GM21723 (cell line): ENCODE measurements around the gene CBFB.
"Not testable (repeated sequence)": the region's sequence is repeated elsewhere in the genome, so short reads cannot be mapped to it uniquely, and the experiment has no call there.

Experiments used
- ATAC-seq: cut with Tn5 transposase; IDR thresholded peaks from one replicate; pipeline ENCODE4 v1.9.1; 2021; ENCODE audit warnings: mild to moderate bottlenecking, moderate library complexity; ENCODE audit not compliant: unreplicated experiment

The CBFB gene

DNA sequence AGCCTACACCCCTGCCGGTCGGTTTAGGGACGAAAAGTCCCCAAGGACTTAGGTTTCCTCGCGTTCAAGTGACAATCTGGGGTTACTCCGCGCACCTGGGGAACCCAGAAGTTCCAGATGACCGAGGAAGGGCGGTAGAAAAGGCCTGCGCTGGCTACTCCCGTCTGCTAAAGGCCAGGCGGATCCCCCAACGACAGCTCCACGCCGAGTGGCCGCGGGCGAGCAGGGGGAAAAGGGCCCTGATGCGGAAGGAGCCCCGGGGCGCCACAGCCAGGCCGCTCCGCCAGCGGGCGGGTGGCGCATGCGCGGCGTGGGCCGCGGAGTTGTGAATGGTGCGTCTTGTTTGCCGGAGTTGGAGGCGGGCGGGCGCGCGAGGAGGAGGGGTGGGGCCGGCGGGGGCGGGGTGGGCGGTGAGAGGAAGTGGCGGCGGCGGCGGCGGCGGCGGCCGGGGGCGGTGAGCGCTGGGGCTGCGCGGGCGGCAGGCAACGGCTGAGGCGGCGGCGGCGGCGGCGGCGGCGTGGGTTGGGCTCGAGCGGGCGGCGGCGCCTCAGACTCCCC, at the start of gene CBFB:
Gene CBFB (plus strand): TSS at position 454 of the 558 bp plus-strand sequence. CDS start 259 bp downstream, outside the sequence.
- peak; percentile 69 for ATAC-seq

DNA sequence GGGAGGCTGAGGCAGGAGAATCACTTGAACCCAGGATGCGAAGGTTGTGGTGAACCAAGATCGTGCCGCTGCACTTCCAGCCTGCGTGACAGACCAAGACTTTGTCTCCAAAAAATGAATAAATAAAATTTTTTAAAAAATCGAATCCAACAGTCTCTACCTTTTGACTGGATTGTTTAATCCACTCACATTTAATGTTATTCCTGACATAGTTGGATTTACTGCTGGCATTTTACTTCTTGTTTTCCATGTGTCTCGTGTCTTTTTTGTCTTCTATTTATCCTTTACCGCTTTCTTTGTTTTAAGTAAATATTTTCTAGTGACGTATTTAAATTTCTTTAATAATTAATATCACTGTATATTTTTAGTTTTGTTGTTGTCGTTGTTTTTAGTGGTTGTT, 45.9 kb upstream of the CBFB start:
- no peak for ATAC-seq

DNA sequence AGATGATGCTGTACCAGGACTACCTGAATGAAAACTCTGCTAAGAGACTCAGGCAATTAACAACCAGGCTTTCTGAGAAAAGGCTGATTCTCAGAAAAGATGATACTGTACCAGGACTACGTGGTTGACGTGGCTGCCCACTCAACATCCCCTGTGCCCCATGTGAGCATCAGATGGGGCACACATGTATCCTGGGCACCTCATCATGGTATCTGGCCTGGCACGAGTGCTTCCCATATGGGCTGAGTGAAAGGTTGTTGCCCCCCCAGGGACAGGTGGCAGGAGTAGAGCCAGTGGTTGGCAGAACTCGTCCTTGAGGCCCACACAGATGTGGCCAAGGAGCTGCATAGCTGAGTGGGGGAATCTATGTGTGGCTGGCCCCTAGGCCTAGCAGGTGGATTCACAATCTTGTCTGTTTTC, 44.0 kb upstream of the CBFB start:
- ATAC-seq = no peak

DNA sequence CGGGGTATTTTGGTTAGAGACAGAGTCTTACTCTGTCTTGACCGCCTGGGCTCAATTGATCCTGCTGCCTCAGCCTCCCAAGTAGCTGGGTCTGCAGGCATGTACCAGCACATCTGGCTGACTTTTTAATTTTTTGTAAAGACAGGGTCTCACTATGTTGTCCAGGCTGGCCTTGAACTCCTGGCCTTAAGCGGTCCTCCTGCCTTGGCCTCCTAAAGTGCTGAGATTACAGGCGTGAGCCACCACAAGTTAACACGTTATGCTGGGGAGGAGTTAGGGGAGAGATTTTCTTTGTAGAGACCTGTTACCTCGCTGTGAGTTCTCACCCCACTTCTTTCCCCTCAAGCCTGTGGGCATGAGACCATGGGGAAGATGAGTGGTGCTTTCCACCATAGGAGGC, 42.4 kb upstream of the CBFB start:
- no peak for ATAC-seq

DNA sequence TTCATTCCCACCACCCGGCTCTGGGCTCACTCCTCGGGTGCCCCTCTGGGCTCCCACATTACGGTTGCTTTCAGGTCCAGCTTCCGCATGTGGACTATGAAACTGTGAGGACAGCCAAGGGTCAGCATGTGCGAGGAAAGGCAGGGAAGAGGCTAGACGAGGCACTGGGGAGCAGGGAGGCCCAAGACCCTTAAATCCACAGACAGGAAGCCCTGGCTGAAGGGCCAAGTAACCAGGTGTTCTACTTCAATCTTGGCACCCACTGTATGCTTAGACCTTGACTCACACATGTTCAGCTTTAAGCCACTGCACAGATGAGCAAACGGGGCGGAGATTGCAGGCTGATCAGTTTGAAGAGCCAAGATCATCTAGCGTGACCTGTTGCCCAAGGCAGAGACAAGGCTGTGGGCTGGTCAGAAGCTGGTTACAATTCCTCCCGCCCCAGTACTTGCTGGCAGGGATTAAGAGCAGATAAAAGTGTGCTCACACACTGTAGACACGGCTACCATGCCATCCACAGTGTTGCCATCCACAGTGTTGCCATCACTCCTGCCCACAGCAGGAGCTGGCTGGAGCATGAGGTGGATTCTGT, 40.7 kb upstream of the CBFB start, which contains the start of gene CES4A:
Gene CES4A (plus strand): TSS at position 393 of the 592 bp plus-strand sequence. CDS start 184 bp downstream, at position 577.
- ATAC-seq = no peak

DNA sequence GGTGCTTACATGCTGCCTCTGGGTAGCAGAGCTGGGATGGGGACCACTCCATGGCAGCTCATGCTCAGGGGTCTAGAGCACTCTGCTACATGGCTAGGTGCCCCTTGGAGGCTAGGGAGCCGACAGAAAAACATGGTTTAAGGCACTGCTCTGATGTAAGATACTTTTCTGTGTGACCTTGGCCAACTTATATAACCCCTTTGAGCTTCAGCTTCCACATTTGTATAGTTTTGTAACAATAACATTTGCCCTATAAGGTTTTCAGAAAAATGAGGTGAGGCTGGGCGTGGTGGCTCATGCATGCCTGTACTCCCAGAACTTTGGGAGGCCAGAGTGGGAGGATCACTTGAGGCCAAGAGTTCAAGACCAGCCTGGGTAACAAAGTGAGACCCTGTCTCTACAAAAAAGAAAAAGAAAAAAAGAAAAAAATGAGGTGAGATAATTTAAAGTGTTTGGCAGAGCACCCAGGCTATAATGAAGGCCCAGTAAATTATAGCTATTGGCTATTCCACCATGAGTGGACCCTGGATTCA, 37.3 kb upstream of the CBFB start:
- no peak for ATAC-seq

DNA sequence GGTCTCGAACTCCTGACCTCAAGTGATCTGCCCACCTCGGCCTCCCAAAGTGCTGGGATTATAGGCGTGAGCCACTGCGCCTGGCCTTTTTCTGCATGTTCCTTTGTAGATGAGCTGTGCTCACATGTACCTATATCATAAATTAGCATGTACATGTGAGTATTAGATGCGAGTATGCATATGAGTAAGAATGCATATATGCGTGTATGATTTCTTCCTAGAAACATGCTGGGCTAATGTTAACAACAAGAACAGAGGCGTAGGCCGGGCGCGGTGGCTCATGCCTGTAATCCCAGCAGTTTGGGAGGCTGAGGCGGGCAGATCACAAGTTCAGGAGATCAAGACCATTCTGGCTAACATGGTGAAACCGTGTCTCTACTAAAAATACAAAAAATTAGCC, 35.4 kb upstream of the CBFB start:
- ATAC-seq = not testable (repeated sequence)

DNA sequence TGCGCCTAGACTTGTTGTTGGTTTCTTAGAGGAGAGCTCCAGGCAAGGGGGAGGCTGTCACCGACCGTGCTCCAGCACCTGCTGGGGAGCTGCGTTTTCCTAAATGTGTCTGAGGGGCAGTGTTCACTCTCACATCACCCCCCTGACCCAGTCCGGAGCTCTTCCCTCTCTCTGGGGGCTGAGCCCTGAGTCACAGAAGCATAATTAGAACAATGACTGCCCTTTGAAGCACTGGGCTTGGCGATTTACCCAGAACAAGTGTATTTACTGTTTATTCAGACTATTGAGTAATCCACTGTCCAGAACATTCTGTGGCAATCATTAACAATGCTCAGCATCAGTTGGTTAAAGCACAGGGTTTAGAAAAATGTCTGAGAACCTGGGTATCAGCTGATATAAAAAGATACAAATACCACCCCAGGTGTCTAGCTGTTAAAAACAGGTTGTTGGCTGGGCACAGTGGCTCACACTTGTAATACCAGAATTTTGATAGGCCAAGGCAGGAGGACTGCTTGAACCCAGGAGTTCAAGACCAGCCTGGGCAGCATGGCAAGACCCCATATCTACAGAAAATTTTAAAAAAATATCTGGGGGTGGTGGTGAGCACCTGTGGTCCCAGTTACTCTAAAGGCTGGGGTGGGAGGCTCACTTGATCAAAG, 32.5 kb upstream of the CBFB start:
- ATAC-seq = no peak

DNA sequence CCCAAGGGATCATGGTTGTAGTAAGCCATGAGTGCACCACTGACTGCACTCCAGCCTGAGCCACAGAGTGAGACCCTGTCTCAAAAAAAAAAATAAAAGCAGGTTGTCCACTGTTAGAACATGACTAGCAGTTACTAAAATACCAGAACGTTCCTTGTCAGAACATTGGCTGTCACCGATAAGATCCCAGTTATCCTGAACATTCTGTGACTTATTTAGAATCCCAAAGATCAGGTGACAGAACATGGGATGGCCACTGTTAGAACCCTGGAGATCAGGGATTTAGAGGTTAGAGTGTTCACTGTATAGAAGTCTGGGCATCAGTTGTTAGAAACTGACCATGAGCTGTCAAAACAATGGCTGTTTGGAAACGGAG, 32.0 kb upstream of the CBFB start:
- no peak for ATAC-seq

DNA sequence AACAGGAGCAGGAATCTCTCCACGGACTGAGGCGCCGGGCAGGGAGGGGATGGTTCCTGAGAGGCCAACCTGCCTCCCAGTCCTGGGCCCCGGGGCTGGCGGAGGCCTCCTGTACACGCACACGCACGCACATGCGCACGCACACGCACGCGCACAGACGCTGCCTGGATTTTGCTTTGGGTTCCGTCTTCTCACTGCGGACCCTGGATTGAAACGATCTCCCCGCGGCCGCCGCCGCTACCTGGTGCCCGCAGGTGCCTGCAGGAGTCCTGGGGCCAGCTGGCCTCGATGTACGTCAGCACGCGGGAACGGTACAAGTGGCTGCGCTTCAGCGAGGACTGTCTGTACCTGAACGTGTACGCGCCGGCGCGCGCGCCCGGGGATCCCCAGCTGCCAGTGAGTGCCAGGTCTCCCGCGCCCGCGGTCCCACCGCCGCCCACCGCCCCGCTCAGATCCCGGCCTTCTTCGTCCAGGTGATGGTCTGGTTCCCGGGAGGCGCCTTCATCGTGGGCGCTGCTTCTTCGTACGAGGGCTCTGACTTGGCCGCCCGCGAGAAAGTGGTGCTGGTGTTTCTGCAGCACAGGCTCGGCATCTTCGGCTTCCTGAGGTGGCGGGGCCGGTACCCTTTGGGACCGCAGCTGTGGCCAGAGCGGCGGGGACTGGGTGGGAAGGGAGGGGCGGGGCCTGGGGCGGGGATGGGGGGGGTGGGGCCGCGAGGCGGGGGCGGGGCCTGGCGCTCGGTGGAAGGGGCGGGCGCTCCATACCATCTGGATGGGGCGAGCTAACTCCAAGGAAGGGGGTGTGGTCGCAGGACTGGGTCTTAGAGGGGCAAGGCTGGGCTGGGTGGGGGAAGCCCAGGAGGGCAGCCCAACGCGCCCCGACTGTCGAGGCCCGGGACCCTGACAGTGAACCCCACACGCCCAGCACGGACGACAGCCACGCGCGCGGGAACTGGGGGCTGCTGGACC, 28.3 kb upstream of the CBFB start:
- no peak for ATAC-seq

DNA sequence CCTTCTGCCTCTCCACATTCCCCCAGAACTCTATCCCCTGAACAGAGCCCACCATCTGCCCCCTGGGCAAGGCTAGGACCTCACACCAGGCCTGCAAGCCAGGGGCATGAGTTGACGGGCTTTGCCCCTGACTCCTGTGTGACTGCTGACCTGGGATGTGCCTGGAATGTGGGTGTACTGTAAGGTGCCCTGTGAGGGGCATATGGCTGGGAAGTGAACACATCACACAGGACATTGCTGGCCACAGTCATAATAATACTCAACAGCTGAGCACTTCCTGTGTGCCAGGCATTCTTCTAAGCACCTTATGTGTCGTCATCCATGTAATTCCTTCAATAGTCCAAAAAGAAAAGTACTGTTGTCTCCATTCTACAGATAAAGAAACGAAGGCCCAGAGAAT, 27.2 kb upstream of the CBFB start:
- ATAC-seq = no peak

DNA sequence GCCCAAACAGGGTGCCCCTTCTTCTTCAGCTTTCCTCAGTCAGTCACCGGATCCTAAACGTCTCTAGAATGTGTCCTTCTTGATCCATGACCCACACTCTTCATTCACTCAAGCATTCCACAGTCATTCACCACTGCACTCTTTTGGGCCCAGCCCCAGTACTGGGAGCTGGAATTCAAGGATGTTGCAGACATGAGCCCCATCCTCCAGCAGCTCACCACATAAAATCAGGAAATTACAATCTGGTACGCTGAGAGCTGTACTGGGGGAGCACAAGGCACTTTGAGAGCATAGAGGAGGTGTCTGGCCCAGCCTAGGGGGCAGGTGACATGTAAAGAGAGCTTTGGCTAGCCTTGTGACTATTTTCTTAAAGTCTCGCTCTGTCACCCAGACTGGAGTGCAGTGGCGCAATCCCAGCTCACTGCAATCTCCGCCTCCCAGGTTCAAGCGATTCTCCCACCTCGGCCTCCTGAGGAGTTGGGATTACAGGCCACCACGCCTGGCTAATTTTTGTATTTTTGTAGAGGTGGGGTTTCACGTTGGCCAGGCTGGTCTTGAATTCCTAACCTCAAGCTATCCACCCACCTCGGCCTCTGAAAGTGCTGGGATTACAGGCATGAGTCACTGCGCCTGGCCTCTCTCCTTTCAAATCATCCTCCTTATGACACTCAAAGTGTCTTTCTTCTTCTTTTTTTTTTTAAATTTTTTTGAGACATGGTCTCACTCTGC, 21.9 kb upstream of the CBFB start:
- ATAC-seq = no peak

DNA sequence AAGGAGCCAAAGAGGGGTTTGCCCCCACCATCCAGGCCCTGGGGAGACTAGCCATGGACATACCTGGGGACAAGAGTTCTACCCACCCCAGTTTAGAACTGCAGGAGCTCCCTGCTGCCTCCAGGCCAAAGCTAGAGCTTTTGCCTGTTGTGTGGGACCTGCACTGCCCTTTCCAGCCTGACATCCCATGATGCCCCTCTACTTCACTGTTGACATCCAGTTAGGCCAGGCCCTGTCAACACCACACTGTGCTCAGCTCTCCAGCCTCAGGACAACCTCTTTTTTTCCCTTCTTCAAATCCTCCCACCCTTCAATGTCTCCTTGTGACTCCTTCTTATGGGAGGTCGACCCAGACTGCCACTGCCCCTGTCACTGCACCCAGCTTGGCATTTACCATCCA, 19.8 kb upstream of the CBFB start:
- no peak for ATAC-seq

DNA sequence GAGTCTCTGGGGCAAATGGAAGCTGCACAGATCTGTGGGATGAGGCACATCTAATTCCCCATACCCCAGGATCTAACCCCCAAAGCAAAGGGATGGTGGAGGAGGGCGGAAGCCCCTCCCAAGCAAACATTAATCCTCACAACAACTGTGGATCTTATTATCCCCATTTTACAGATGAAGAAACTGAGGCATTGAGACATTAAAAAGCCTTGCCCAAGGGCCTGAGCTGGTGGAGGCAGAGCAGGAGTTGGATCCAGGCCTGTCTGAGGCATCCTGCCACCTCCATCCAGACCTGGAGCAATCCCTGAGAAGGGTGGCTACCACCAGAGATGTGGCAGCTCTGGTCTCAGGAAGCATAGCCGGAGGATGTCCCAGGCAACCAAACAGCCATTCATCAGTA, 17.7 kb upstream of the CBFB start:
- no peak for ATAC-seq

DNA sequence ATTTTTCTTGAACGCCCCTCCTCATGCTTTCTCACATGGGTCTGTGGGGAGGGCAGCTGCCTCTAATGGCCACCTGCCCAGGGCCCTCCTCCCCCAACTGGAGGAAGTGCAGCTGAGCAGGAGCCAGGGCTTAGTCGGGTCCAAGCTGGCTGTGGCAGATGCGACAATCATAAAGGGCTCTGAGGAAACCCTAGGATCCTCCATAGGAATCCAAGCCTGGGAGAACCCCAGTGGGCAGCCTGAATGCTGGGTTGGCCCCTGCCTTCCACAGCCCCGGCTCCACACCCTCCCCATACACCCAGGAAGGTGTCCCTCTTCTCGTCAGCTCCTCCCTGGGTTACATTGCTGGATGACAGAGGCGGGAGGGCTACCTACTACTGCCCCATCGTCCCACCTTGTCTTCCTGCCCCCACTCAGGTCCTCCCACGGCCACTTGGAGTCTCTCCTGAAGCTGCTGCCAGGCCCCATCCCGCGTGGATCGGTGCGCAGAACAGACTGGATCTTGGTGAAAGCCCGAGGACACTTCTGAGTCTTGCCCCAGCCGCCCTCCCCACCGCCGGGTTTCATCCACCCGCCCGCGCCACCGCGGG, 15.6 kb upstream of the CBFB start:
- no peak for ATAC-seq

DNA sequence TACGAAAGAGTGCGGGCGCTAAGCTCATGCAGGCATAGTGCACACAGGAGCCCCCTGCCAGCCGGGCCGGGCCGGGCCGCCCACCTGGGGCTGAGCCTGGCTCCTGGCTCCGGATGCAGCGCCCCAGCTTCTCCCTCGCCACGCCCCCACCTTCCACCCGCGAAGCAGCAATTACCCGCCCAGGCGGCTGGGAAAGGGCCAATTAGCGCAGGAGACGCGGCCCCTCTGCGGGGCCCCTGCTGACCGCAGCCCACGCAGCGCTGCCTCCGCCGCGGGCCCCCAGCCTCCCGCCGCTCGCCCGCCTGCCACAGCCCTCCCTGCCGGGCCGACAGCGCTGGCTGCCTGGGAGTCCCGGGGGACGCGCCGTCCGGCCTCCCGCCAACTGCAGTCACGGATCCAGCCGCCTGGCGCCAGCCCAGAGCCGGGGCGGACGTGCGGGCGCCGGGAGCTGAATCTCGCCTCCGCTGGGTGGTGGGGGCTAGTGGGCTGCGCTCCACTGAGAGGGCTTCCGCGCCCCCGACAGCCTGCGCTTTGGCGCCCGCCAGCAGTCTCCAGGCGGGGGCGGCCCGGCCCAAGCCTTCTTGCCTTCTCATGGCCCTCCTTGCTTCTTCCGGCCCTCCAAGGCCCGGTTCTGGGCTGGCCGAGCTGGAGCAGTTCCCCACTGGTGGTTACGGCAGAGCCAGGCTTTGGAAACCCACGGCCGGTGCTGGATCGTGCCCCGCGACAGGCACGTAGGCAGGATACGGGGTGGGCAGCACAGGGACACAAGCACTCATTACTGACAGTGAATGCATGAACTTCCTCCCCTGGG, 14.9 kb upstream of the CBFB start:
- ATAC-seq = peak; percentile 47

DNA sequence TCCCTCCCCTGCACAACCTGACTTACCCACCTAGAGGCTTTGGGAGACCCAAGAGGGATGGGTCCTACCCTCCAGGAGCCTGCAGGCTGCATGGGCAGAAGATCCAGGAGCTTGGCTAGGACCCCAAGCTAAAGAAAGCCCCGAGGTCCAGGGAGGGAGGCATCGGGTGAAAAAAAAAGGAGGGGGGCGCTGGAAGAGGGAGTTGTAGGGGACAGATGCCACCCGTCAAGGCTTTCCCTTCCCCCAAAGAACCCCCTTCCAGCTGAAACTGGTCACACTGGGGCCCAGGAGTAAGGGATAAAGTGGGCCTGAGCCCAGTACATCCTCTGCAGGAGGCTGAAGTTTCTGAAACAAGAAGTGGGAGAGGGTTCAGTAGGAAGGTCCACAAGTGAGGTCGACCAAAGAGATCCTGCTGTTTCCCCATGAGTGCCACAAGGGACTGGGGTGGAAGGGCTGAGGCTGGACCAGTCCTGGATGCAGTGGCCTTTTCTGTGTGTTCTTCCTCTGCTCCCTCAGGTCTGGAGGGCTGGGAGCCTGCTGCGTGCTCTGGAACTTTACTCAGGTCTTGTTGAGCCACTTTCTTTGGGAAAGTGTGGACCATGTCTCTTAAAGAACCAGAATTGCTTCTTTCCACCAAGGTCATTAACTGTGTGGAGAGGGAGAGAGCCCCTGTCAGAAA, 14.2 kb upstream of the CBFB start:
- ATAC-seq = no peak

DNA sequence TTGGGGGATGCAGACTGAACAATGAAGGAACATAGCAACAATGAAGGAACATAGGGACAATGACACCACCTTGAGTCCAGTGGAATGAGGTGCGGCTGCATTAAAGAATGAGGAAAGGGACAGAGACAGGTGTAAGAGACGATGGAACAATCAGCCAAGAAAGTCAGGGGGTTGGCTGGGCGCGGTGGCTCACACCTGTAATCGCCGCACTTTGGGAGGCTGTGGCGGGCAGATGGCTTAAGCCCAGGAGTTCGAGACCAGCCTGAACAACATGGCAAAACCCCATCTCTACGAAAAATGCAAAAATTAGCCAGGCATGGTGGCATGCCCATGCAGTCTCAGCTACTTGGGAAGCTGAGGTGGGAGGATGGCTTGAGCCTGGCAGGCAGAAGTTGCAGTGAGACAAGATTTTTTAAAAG, 13.6 kb upstream of the CBFB start:
- no peak for ATAC-seq

DNA sequence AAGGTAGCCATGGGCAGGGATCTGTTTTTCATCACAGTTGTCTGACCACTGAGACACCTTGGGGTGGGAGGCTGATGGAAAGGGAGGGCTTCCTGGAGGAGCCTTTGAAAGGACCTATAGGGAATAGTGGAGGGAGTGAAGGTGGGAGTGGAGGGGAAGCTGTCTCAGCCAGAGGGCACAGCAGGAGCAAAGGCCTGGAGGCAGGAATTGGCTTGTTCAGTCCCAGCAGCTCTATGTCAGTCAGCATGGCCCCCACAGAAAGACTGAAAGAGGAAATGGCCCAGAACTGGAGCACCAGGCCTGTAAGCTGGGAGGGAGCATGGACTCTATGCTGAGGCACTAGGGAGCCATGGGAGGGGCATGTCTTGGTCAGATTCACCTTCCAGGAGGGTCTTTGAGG, 12.8 kb upstream of the CBFB start:
- no peak for ATAC-seq
